HUDEP-2 (cell line): Measurements from ENCODE around the gene CSNK1D.

Source experiments
- DNase-seq, 76 experiments: peaks; one replicate each; lab custom pipeline; 2025; ENCODE audit not compliant: unreplicated experiment in 76 of 76; lab: John Stamatoyannopoulos, UW

Gene CSNK1D

GRCh38 chr17:82230609-82231311, 42.7 kb downstream of the CSNK1D start:
- peak in 71 of 76 experiments; percentile 15 to 90 (median 67) for DNase-seq

GRCh38 chr17:82229698-82230608, 43.5 kb downstream of the CSNK1D start:
- peak in 1 of 76 experiments; percentile 57 for DNase-seq

- DNase-seq, result peak in 23 of 76 experiments; percentile 15 to 57 (median 25)
Observed at GRCh38 chr17:82228842-82229697, 44.4 kb downstream of the CSNK1D start, which contains the start of gene SLC16A3. TSS of gene SLC16A3 (plus strand) at chr17:82229042. CDS start at chr17:82236009, 6,967 bp downstream.

- DNase-seq, result peak in 8 of 76 experiments; percentile 6 to 72 (median 28)
Observed at GRCh38 chr17:82228278-82228841, 45.1 kb downstream of the CSNK1D start.

- no peak for DNase-seq
Observed at GRCh38 chr17:82227629-82228277, 45.7 kb downstream of the CSNK1D start.

GRCh38 chr17:82226809-82227628, 46.5 kb downstream of the CSNK1D start:
- no peak for DNase-seq

- DNase-seq, result no peak
Observed at GRCh38 chr17:82226146-82226808, 47.2 kb downstream of the CSNK1D start.

GRCh38 chr17:82225368-82226029, 48.0 kb downstream of the CSNK1D start:
- DNase-seq, result no peak

- DNase-seq, result no peak
Observed at GRCh38 chr17:82224666-82225065, 48.8 kb downstream of the CSNK1D start.

- DNase-seq, result no peak
Observed at GRCh38 chr17:82223517-82223916, 50.0 kb downstream of the CSNK1D start.

GRCh38 chr17:82222816-82223215, 50.7 kb downstream of the CSNK1D start:
- DNase-seq, result no peak

GRCh38 chr17:82221341-82221902, 52.1 kb downstream of the CSNK1D start:
- DNase-seq, result no peak

- DNase-seq, result no peak
Observed at GRCh38 chr17:82219753-82220709, 53.5 kb downstream of the CSNK1D start.

- DNase-seq, result no peak
Observed at GRCh38 chr17:82219083-82219482, 54.4 kb downstream of the CSNK1D start.

GRCh38 chr17:82218349-82219075, 55.0 kb downstream of the CSNK1D start:
- DNase-seq, result no peak
